Heart left ventricle (tissue), 13 donors: ENCODE results near the gene PET117.
"Not testable (repeated sequence)": the region's sequence is repeated elsewhere in the genome, so short reads cannot be mapped to it uniquely, and the experiment has no call there.

Experiments
- CTCF ChIP-seq, 12 donors: fragments of 200-600 bp; sonication (generic) in 4 of 12; IDR thresholded peaks; one replicate each; pipeline versions ENCODE4 v1.5.0 to v1.8.0; 2018 to 2022; ENCODE audit warnings: antibody characterized with exemption in 12 of 12, mild to moderate bottlenecking in 5 of 12
- POLR2A ChIP-seq, 2 donors: fragments of 450-650 bp; IDR thresholded peaks; one replicate each; pipeline ENCODE4 v1.6.1; 2017; ENCODE audit warnings: antibody characterized with exemption in 2 of 2, mild to moderate bottlenecking in 2 of 2, moderate library complexity in 2 of 2
- donor health status: ischemic (EF 13 %, LVEDD 7.1; RV severe dilation, severe dysfunction).
- donor health status: DM: no; HTN: yes; CAD: no.
- donor health status: DM: no; HTN: no; CAD: no.
- donor health status: ischemic (EF 25% LVEDD 6.9; RV normal size, moderate dysfunction).
- donor health status: ischemic (EF 25% LVEDD 5.7; RV mildly dilated, moderate dysfunction).
- donor health status: ischemic (EF 35%, LVEDD 5.7; RV mildly dilated, moderate dysfunction).
- donor health status: nonischemic (EF 11% LVEDD 7.7; RV severe dilation, severe dysfunction).
- donor health status: DM: yes; HTN: yes; CAD: no.
- donor health status: PGD.
- donor health status: ischemic (EF 29% LVEDD 5.4; RV normal size, mild dysfunction).
- donor health status: nonischemic (EF 23%, LVEDD 6.1; RV moderate dilation, normal function).

DNA sequence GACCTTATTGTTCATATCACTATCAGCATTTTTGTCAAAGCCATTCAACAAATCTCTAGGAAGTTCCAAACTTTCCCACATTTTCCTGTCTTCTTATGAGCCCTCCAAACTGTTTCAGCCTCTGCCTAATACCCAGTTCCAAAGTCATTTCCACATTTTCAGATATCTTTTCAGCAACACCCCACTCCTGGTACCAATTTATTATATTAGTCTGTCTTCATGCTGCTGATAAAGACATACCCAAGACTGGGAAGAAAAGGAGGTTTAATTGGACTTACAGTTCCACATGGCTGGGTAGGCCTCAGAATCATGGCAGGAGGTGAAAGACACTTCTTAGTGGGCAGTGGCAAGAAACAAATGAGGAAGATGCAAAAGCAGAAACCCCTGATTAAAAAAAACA, 42.7 kb downstream of the PET117 start:
- TF ChIP-seq CTCF, POLR2A (IDR thresholded peaks at IDR 0.05): not testable (repeated sequence)
